ENCODE data around the gene RAB22A.

Gene RAB22A

DNA sequence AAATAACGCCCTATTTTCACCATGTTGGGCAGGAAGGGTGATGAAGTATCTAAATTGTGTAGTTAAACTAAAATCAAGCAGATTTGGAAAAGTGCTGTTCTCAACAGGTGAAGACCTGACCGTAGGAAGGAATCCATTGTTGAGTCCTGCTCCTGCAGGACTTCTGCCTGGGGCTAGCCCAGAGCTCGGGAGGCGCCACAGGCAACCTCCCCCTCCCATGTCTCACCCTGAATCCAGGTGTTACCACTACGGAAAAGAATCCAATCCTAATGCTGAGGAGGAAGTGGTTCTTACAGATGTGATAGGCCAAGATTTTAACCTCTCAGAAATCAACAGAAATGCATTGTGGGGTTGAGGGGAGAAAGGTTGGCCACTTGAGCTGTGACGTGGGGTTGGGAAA lies 30.2 kb downstream of the RAB22A start:
- no peak overlapping the region for H3K27ac Mint-ChIP-seq
- H3K27me3 Mint-ChIP-seq (ENCODE audit: low read depth) = no peaks in the 10 kb centered on the region
- no peak overlapping the region for H3K4me3 Mint-ChIP-seq
- TF ChIP-seq, protein P1, sequence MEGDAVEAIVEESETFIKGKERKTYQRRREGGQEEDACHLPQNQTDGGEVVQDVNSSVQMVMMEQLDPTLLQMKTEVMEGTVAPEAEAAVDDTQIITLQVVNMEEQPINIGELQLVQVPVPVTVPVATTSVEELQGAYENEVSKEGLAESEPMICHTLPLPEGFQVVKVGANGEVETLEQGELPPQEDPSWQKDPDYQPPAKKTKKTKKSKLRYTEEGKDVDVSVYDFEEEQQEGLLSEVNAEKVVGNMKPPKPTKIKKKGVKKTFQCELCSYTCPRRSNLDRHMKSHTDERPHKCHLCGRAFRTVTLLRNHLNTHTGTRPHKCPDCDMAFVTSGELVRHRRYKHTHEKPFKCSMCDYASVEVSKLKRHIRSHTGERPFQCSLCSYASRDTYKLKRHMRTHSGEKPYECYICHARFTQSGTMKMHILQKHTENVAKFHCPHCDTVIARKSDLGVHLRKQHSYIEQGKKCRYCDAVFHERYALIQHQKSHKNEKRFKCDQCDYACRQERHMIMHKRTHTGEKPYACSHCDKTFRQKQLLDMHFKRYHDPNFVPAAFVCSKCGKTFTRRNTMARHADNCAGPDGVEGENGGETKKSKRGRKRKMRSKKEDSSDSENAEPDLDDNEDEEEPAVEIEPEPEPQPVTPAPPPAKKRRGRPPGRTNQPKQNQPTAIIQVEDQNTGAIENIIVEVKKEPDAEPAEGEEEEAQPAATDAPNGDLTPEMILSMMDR (IDR thresholded peaks at IDR 0.05; ENCODE audit: unreplicated experiment in 3 of 3) = no peak
- peaks cover 30% of the 10 kb centered on the region for H3K36me3 Mint-ChIP-seq (ENCODE audit: low read depth)
- H3K9me3 Mint-ChIP-seq = no peaks in the 10 kb centered on the region
- H3K4me1 Mint-ChIP-seq = peaks cover 10% of the 10 kb centered on the region

GRCh38 chr20:58340151-58340550 lies 30.6 kb downstream of the RAB22A start:
- Mint-ChIP-seq H3K4me3 (no peak overlapping the region), H3K27me3 (ENCODE audit: low read depth) (no peaks in the 10 kb centered on the region), H3K27ac (no peak overlapping the region), H3K9me3 (no peaks in the 10 kb centered on the region), H3K4me1 (peaks cover 7% of the 10 kb centered on the region), H3K36me3 (ENCODE audit: low read depth) (peaks cover 30% of the 10 kb centered on the region)
- TF ChIP-seq, protein P1 (IDR thresholded peaks at IDR 0.05; ENCODE audit: unreplicated experiment in 3 of 3) = no peak

- Mint-ChIP-seq H3K36me3 (ENCODE audit: low read depth) (peaks cover 37% of the 10 kb centered on the region), H3K27me3 (ENCODE audit: low read depth) (no peaks in the 10 kb centered on the region), H3K4me3 (no peak overlapping the region), H3K4me1 (peaks cover under 1% of the 10 kb centered on the region), H3K9me3 (no peaks in the 10 kb centered on the region), H3K27ac (no peak overlapping the region)
- TF ChIP-seq, protein P1 (IDR thresholded peaks at IDR 0.05; ENCODE audit: unreplicated experiment in 3 of 3) = no peak
These were observed 31.3 kb downstream of the RAB22A start for GRCh38 chr20:58340853-58341252.

DNA sequence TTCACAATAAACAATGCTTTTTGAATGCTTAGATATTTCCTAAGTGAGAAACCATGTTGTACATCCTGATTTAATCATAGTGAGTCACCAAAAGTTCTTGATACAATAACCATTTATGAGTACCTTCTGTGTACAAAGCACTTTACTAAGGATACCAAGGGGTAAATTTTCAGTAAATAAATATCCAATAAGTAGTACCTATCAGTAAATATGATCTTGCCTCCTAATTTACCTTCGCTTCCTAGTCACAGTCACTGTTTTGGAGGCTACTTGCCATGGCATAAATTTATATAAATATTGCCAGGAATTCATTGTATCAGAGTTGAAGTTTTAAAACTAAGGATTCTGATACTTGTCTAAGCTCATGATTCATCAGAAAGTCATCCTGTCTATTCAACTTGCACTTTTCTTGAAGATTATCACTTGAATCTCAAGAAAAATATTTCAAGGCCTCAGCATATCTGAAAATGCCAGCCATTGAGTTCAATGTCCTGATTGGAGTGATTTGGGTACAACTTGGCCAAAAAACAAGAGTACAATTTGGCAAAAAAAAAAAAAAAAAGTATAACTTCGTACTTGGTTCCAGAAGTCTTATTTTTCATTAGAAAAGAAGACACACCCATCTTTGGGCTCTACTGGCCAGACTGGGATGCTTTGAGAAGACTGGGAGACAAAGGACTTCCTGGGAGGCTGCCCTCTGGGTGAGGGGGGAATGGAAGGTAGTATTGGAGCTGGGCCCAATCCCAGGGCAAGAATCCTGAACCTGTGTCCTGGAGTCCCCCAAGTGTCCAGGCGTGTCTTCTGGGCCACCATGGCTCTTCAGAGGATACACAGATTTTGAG lies 32.8 kb downstream of the RAB22A start:
- Mint-ChIP-seq H3K9me3 (no peaks in the 10 kb centered on the region), H3K27ac (no peak overlapping the region), H3K36me3 (ENCODE audit: low read depth) (peaks cover 45% of the 10 kb centered on the region), H3K4me1 (no peaks in the 10 kb centered on the region), H3K27me3 (ENCODE audit: low read depth) (no peaks in the 10 kb centered on the region), H3K4me3 (no peak overlapping the region)
- TF ChIP-seq, protein P1 (IDR thresholded peaks at IDR 0.05; ENCODE audit: unreplicated experiment in 3 of 3) = no peak

GRCh38 chr20:58344741-58345140 lies 35.2 kb downstream of the RAB22A start:
- TF ChIP-seq, protein P1 (IDR thresholded peaks at IDR 0.05; ENCODE audit: unreplicated experiment in 3 of 3) = no peak
- H3K4me3 Mint-ChIP-seq = no peak overlapping the region
- no peaks in the 10 kb centered on the region for H3K4me1 Mint-ChIP-seq
- peaks cover 53% of the 10 kb centered on the region for H3K36me3 Mint-ChIP-seq (ENCODE audit: low read depth)
- H3K27me3 Mint-ChIP-seq (ENCODE audit: low read depth) = no peaks in the 10 kb centered on the region
- no peaks in the 10 kb centered on the region for H3K9me3 Mint-ChIP-seq
- no peak overlapping the region for H3K27ac Mint-ChIP-seq

- H3K4me1 Mint-ChIP-seq = no peaks in the 10 kb centered on the region
- no peaks in the 10 kb centered on the region for H3K9me3 Mint-ChIP-seq
- TF ChIP-seq, protein P1 (IDR thresholded peaks at IDR 0.05; ENCODE audit: unreplicated experiment in 3 of 3) = no peak
- peaks cover 59% of the 10 kb centered on the region for H3K36me3 Mint-ChIP-seq (ENCODE audit: low read depth)
- no peak overlapping the region for H3K4me3 Mint-ChIP-seq
- no peak overlapping the region for H3K27ac Mint-ChIP-seq
- H3K27me3 Mint-ChIP-seq (ENCODE audit: low read depth) = no peaks in the 10 kb centered on the region
These were observed 40.1 kb downstream of the RAB22A start for GRCh38 chr20:58349570-58349969.

Measured in nephron (organoid).